ENCODE results near the gene KERA.

Gene KERA

DNA sequence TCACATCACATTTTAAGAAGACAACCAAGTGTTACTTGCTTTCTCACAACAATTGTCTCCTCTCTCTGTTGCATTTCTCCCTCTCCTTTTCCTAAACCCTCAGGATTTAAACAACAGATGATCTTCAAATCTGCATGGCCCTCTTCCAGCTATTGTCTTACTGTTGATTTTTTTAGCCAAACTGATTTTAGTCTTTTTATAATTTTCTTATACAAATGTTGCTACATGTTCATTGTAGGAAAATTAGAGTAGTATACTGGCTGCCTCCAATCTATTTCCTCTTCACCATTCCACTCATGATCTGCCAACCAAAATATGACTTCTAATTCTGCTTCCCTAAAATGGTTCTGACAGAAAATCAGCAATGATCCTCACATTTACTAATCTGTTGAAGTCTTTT lies 1.4 kb upstream of the KERA start:
- TF ChIP-seq CTCF (conservative IDR thresholded peaks at IDR 0.05; ENCODE audit: control insufficient read depth, insufficient read depth, low read depth, low read length), result no peak
- DNase-seq (ENCODE audit: low read depth), result no peak
- no peak overlapping the region for H3K4me3 ChIP-seq (ENCODE audit: control insufficient read depth, low read depth, low read length)

DNA sequence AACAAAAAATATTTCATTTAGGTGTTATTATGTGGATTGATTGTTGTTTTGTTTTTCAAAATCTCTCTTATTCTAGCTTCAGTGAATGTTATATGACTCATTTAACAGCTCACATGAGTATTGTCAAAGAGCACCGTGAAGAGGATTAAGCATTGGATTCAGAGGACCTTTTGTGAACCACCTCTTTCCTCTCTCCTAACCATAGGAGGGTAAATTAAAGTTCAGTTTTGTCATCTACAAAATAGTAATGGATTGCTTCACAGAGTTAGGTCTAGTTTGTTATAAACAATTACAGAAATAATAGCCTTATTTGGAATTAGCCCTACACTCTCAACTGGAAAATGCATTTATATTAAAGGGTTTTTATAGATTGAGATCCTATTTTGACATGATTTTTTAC lies 962 bp upstream of the KERA start:
- no peak overlapping the region for H3K4me3 ChIP-seq (ENCODE audit: control insufficient read depth, low read depth, low read length)
- no peak for TF ChIP-seq CTCF (conservative IDR thresholded peaks at IDR 0.05; ENCODE audit: control insufficient read depth, insufficient read depth, low read depth, low read length)
- DNase-seq (ENCODE audit: low read depth), result peak; percentile 31

DNA sequence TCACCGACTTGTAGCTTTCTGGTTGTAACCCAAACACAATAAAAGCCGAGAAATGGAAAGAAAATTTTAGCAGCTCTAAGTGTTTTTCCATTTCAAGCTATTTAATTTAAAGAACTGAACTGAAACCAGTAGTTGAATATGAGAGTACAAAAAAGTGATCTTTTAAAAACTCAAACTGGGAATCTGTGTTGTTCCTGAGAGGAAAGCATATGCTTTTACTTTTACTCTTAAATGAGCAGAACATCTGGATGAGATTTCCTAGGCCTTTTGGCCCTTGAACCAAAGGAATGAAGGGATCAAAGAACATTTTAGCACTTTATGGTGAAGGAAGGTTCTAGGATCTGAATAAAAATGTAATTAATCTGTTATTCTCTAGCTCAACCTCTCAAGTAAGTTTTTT lies 1.3 kb downstream of the KERA start:
- TF ChIP-seq CTCF (conservative IDR thresholded peaks at IDR 0.05; ENCODE audit: control insufficient read depth, insufficient read depth, low read depth, low read length), result no peak
- no peak for DNase-seq (ENCODE audit: low read depth)
- H3K4me3 ChIP-seq (ENCODE audit: control insufficient read depth, low read depth, low read length), result no peak overlapping the region

- TF ChIP-seq CTCF (conservative IDR thresholded peaks at IDR 0.05; ENCODE audit: control insufficient read depth, insufficient read depth, low read depth, low read length), result no peak
- peak; percentile 3 for DNase-seq (ENCODE audit: low read depth)
- H3K4me3 ChIP-seq (ENCODE audit: control insufficient read depth, low read depth, low read length), result no peak overlapping the region
Measured at GRCh38 chr12:91055976-91056375, 1.8 kb downstream of the KERA start.

DNA sequence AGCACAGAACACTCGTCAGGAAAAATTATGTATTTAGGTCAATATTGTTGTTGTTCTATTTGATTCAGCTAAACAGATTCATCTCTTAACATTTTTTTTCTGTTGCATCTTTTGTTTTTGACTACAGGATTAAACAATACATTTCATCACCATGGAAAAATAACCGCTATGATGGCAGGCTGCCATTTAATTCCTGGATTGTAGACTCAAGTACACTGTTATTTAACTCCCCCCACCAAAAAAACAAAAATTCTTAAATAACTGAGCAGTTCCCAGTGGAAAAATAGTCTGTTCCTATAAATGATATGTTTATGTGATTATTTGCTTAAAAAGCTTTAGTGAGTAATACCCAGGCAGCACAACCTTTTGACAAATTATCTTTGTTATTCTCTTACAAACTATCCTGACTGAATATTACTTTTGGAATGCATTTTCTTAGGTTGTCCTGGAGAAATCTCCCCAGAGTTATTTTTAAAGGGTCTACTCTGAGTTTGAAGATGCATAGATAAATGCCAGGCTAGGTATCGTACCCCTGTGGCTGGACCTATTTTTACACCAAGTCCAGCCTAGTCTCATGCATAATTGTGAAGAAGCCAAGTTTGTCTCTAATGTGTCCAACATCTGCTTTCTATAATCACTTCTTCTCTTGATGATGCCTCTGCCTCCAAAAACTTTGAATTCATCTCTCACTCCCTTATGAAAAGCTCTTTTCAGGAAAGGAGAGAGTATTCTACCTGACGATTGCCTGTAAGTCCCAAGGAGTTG lies 3.7 kb downstream of the KERA start:
- peak; percentile 88 for DNase-seq (ENCODE audit: low read depth)
- H3K4me3 ChIP-seq (ENCODE audit: control insufficient read depth, low read depth, low read length), result no peak overlapping the region
- no peak for TF ChIP-seq CTCF (conservative IDR thresholded peaks at IDR 0.05; ENCODE audit: control insufficient read depth, insufficient read depth, low read depth, low read length)

- H3K4me3 ChIP-seq (ENCODE audit: control insufficient read depth, low read depth, low read length), result no peak overlapping the region
- no peak for DNase-seq (ENCODE audit: low read depth)
- TF ChIP-seq CTCF (conservative IDR thresholded peaks at IDR 0.05; ENCODE audit: control insufficient read depth, insufficient read depth, low read depth, low read length), result no peak
Measured at GRCh38 chr12:91052026-91052425, 5.8 kb downstream of the KERA start.
